OCI-LY1 (cell line): ENCODE data around the gene ZFYVE28.
"Not testable (repeated sequence)": the region's sequence is repeated elsewhere in the genome, so short reads cannot be mapped to it uniquely, and the experiment has no call there.

Source experiments
- H2AFZ ChIP-seq: fragments of 200-600 bp; sonication (generic), shearing (Covaris generic); 2 replicates; pipeline ENCODE4 v1.6.0; 2014; ENCODE audit warnings: antibody characterized with exemption, mild to moderate bottlenecking, low read length
- H3F3A ChIP-seq: fragments of 200-600 bp; sonication (generic), shearing (Covaris generic); 2 replicates; pipeline ENCODE4 v1.6.0; 2014; ENCODE audit warnings: mild to moderate bottlenecking, antibody characterized with exemption, low read length, moderate library complexity; ENCODE audit not compliant: insufficient read depth
- H3K27ac ChIP-seq: fragments of 200-600 bp; sonication (generic); 2 replicates; pipeline ENCODE4 v1.5.1; 2014; ENCODE audit warnings: low read length, mixed run types, mild to moderate bottlenecking, low read depth; ENCODE audit not compliant: poor library complexity, severe bottlenecking
- H3K27me3 ChIP-seq: fragments of 200-600 bp; sonication (generic); 2 replicates; pipeline ENCODE4 v1.6.0; 2014; ENCODE audit warnings: antibody characterized with exemption, mild to moderate bottlenecking, low read length, moderate library complexity; ENCODE audit not compliant: insufficient read depth
- H3K36me3 ChIP-seq: fragments of 200-600 bp; sonication (generic); 2 replicates; pipeline ENCODE4 v1.6.1; 2014; ENCODE audit warnings: mild to moderate bottlenecking, antibody characterized with exemption, low read length, moderate library complexity, mixed read lengths; ENCODE audit not compliant: insufficient read depth
- H3K4me1 ChIP-seq: fragments of 200-600 bp; sonication (generic); 2 replicates; pipeline ENCODE4 v1.5.1; 2014; ENCODE audit warnings: mild to moderate bottlenecking, low read length, moderate library complexity; ENCODE audit not compliant: insufficient read depth, severe bottlenecking
- H3K4me2 ChIP-seq: fragments of 200-600 bp; sonication (generic), shearing (Covaris generic); 2 replicates; pipeline ENCODE4 v1.6.1; 2014; ENCODE audit warnings: low read length
- H3K4me3 ChIP-seq: fragments of 200-600 bp; sonication (generic); 2 replicates; pipeline ENCODE4 v1.5.1; 2014; ENCODE audit warnings: low read length, low read depth, mild to moderate bottlenecking, mixed read lengths; ENCODE audit not compliant: poor library complexity, severe bottlenecking
- H3K79me2 ChIP-seq: fragments of 200-600 bp; shearing (Covaris generic); 2 replicates; pipeline ENCODE4 v1.6.1; 2016; ENCODE audit warnings: mixed run types, low read length, mixed read lengths; ENCODE audit not compliant: insufficient read depth
- H3K9ac ChIP-seq: fragments of 200-600 bp; sonication (generic), shearing (Covaris generic); 2 replicates; pipeline ENCODE4 v1.6.1; 2014; ENCODE audit warnings: mild to moderate bottlenecking, low read length, mixed read lengths
- H3K9me2 ChIP-seq: fragments of 200-600 bp; sonication (generic), shearing (Covaris generic); 2 replicates; pipeline ENCODE4 v1.6.1; 2014; ENCODE audit warnings: low read depth, mild to moderate bottlenecking, low read length, mixed read lengths
- H3K9me3 ChIP-seq: fragments of 200-600 bp; shearing (Covaris generic); 2 replicates; pipeline ENCODE4 v1.6.1; 2014; ENCODE audit warnings: low read length, mixed read lengths
- H4K20me1 ChIP-seq: fragments of 200-600 bp; sonication (generic), shearing (Covaris generic); 2 replicates; pipeline ENCODE4 v1.6.0; 2016; ENCODE audit warnings: mild to moderate bottlenecking, low read length; ENCODE audit not compliant: insufficient read depth
- EZH2 ChIP-seq: fragments of 200-600 bp; sonication (generic), shearing (Covaris generic); IDR thresholded peaks from 2 replicates; pipeline ENCODE4 v1.8.0; 2017; ENCODE audit warnings: borderline replicate concordance, mixed run types, mild to moderate bottlenecking, antibody characterized with exemption, low read length, moderate library complexity, mixed read lengths
- TF ChIP-seq, protein P1 (sequence below): fragments of 200-600 bp; sonication (generic), shearing (Covaris generic); IDR thresholded peaks from 2 replicates; pipeline ENCODE4 v1.5.1; 2017; ENCODE audit warnings: mild to moderate bottlenecking, antibody characterized with exemption, low read length, moderate library complexity, mixed read lengths

The ZFYVE28 gene

DNA sequence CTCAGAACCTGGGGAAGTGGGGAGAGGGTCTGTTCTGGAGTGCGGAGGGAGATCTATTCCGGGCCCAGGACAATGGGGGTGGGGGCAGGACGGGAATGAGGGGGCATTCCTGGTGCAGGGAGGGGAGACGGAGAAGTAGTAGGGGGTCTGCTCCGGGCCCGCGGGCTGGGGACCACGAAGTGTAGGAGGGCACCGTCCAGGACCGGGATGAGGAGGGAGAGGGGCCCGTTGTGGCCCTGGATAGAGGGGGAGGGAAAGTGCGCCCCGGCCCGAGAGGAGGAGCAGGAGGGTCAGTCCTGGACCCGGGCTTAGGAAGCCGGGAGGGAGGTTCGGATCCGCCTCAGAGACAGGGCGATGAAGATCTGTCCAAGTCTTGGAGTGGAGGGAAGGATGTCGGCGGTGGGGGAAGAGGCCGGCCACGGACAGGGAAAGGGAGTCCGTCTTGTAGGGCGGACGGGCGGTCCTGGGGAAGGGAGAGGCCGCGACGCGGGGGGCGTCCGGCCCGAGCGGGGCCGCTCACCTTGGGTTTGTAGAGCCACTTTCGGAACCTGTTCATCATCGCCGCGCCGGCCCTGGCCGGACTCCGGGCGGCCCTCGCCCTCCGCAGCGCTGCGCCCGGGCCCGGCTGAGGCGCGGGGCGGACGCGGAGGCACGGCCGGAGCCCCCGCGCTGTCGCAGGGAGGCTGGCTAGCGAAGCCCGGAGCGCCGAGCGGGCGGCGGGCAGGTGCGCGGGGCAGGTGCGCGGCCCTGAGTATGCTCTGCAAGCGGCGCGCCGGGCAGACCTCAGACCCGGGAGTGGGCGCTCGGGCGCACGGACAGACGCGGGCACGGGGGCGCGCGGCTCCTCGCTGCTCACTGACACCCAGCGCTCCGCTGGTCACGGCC lies at the start of gene ZFYVE28:
Gene ZFYVE28 (minus strand): TSS at position 881 of the 885 bp plus-strand sequence. CDS start 322 bp downstream, at position 559.
- Histone ChIP-seq H3K27me3 (no peaks in the 10 kb centered on the region), H3F3A (no peaks in the 10 kb centered on the region), H3K27ac (no peak within 1 kb of the TSS), H3K36me3 (no peaks in the 10 kb centered on the region), H3K4me3 (peak within 1 kb of the TSS; percentile 55), H2AFZ (no peak within 1 kb of the TSS), H3K4me2 (peak within 1 kb of the TSS; percentile 82), H3K9me2 (no peaks in the 10 kb centered on the region), H4K20me1 (no peaks in the 10 kb centered on the region), H3K9me3 (no peaks in the 10 kb centered on the region), H3K9ac (no peak within 1 kb of the TSS; the same call in 1 of the 2 replicates), H3K4me1 (peaks cover 14% of the 10 kb centered on the region), H3K79me2 (no peaks in the 10 kb centered on the region)
- TF ChIP-seq, protein P1, sequence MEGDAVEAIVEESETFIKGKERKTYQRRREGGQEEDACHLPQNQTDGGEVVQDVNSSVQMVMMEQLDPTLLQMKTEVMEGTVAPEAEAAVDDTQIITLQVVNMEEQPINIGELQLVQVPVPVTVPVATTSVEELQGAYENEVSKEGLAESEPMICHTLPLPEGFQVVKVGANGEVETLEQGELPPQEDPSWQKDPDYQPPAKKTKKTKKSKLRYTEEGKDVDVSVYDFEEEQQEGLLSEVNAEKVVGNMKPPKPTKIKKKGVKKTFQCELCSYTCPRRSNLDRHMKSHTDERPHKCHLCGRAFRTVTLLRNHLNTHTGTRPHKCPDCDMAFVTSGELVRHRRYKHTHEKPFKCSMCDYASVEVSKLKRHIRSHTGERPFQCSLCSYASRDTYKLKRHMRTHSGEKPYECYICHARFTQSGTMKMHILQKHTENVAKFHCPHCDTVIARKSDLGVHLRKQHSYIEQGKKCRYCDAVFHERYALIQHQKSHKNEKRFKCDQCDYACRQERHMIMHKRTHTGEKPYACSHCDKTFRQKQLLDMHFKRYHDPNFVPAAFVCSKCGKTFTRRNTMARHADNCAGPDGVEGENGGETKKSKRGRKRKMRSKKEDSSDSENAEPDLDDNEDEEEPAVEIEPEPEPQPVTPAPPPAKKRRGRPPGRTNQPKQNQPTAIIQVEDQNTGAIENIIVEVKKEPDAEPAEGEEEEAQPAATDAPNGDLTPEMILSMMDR = no peak
- no peak for TF ChIP-seq EZH2

DNA sequence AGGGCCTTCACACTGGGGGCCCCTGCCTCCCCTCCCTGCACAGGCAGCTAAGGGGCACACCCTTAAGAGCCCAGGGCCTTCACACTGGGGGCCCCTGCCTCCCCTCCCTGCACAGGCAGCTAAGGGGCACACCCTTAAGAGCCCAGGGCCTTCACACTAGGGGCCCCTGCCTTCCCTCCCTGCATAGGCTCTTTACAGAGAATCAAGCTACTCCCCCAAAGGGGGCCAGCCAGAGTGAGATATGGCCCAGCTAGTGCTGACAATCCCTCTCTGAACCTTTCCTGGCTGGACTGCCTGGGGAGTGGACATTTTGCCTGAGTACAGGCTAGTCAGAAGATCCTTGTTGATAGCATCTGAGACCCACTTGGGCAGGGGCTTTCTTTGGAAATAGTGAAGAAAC lies 47.1 kb upstream of the ZFYVE28 start:
- not testable (repeated sequence) for H4K20me1 ChIP-seq, H3K4me3 ChIP-seq, H3K9me3 ChIP-seq, H2AFZ ChIP-seq, H3K27ac ChIP-seq, H3K27me3 ChIP-seq, H3K4me2 ChIP-seq, H3F3A ChIP-seq, H3K9ac ChIP-seq, H3K9me2 ChIP-seq
- H3K79me2 ChIP-seq = peaks cover 14% of the 10 kb centered on the region
- peaks cover 10% of the 10 kb centered on the region for H3K36me3 ChIP-seq
- peaks cover 18% of the 10 kb centered on the region for H3K4me1 ChIP-seq

DNA sequence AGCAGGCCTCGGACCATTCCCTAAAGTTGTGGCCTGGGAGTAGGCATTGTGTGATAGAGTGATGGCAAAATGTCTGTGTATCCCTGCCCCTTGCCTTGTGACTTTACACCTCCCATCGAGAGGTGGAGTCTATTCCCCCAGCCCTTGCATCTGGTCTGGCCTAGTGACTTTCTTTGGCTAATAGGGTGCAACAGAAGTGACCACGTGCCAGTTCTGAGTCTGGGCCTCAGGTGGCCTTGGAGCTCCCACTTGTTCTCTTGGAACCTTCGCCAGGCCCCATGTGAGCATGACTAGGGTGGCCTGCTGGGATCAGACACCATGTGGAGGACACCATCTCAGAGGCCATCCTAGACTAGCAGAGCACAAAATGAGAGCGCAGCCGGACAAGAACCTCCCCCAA lies 46.6 kb upstream of the ZFYVE28 start:
- H3K36me3 ChIP-seq = peaks cover 5% of the 10 kb centered on the region; the same call in 1 of the 2 replicates
- no peaks in the 10 kb centered on the region for H3K27me3 ChIP-seq
- no peak overlapping the region for H3K27ac ChIP-seq
- no peak overlapping the region for H2AFZ ChIP-seq
- H3K4me2 ChIP-seq = no peak overlapping the region
- H3K9me3 ChIP-seq = no peaks in the 10 kb centered on the region
- H3K4me1 ChIP-seq = peaks cover 13% of the 10 kb centered on the region
- H3K9ac ChIP-seq = no peak overlapping the region
- H3K79me2 ChIP-seq = peaks cover 9% of the 10 kb centered on the region
- no peak for TF ChIP-seq EZH2
- TF ChIP-seq, protein P1 = no peak
- H3K9me2 ChIP-seq = no peaks in the 10 kb centered on the region
- H4K20me1 ChIP-seq = no peaks in the 10 kb centered on the region
- H3K4me3 ChIP-seq = no peak overlapping the region
- no peaks in the 10 kb centered on the region for H3F3A ChIP-seq
